Measurements from ENCODE around the gene SLC2A13. TPM values are rescaled to one million over a fixed set of nuclear protein-coding genes. Genes with fewer than 3 reads are reported as not detected.

The SLC2A13 gene
- total RNA-seq, 1 experiment from 2014 or later: 7.0 TPM

GRCh38 chr12:39772821-39773259 lies 333.0 kb downstream of the SLC2A13 start:
- H3K36me3 Mint-ChIP-seq (ENCODE audit: insufficient read depth in 1 of 3, low read depth in 3 of 3): peaks cover under 1 to 4% (median 2%) of the 10 kb centered on the region in 3 experiments; a peak in 3 of 7 replicates
- Histone ChIP-seq H2BK5ac (ENCODE audit: insufficient read length, low read length) (no peak overlapping the region), H4K8ac (replicated peaks; ENCODE audit: insufficient read length, low read depth, low read length) (no peak overlapping the region), H2BK120ac (ENCODE audit: low read depth, low read length, poor library complexity, severe bottlenecking) (no peak overlapping the region), H3K9ac (ENCODE audit: extremely low read depth, insufficient read length, low read length) (no peak overlapping the region), H3K56ac (ENCODE audit: insufficient read length, low read depth, low read length) (no peak overlapping the region), H3K9me3 (ENCODE audit: control insufficient read depth, low read depth, low read length) (no peaks in the 10 kb centered on the region), H3K79me2 (ENCODE audit: insufficient read depth, low read length) (no peaks in the 10 kb centered on the region), H2BK15ac (ENCODE audit: low read depth, low read length) (no peak overlapping the region), H2BK12ac (ENCODE audit: insufficient read length, low read depth, low read length) (no peak overlapping the region), H3K27ac (ENCODE audit: insufficient read length, low read depth, low read length) (no peak overlapping the region), H3K18ac (ENCODE audit: insufficient read length, low read depth, low read length) (no peak overlapping the region), H3K27me3 (ENCODE audit: insufficient read depth, low read length) (no peaks in the 10 kb centered on the region), H3K4me2 (ENCODE audit: insufficient read depth, insufficient read length, low read length) (no peak overlapping the region), H4K20me1 (ENCODE audit: control insufficient read depth, insufficient read depth, insufficient read length) (no peaks in the 10 kb centered on the region), H3K4ac (ENCODE audit: low read depth, low read length) (no peak overlapping the region), H4K91ac (ENCODE audit: insufficient read length, low read depth, low read length) (no peak overlapping the region), H2AK5ac (ENCODE audit: insufficient read length, low read length) (no peak overlapping the region), H3K79me1 (ENCODE audit: insufficient read depth, low read depth, low read length, poor library complexity, severe bottlenecking) (no peaks in the 10 kb centered on the region), H3K23me2 (ENCODE audit: insufficient read length, low read depth, low read length, poor library complexity, severe bottlenecking) (no peaks in the 10 kb centered on the region), H2AFZ (ENCODE audit: low read length) (no peak overlapping the region), H3K14ac (ENCODE audit: insufficient read depth, low read length) (no peak overlapping the region), H4K5ac (ENCODE audit: insufficient read length, low read depth, low read length) (no peak overlapping the region), H3K23ac (ENCODE audit: insufficient read length, low read depth, low read length) (no peak overlapping the region), H3T11ph (ENCODE audit: low read length) (no peak overlapping the region), H3K4me1 (ENCODE audit: insufficient read depth, low read length) (no peaks in the 10 kb centered on the region), H2BK20ac (ENCODE audit: low read depth, low read length, poor library complexity, severe bottlenecking) (no peak overlapping the region)
- WGBS (ENCODE audit: extremely low coverage, insufficient read length, low lambda C conversion rate): no CpG with 5 or more reads among the region's 3 CpGs
- DNase-seq: no peak
- H3K27me3 Mint-ChIP-seq (ENCODE audit: low read depth): no peaks in the 10 kb centered on the region
- H3K27ac Mint-ChIP-seq: no peak overlapping the region
- H3K9me3 Mint-ChIP-seq: peaks cover under 1 to 2% of the 10 kb centered on the region in 2 experiments; a peak in 1 of 5 replicates
- H3K4me1 Mint-ChIP-seq: no peaks in the 10 kb centered on the region
- TF ChIP-seq, protein P1, sequence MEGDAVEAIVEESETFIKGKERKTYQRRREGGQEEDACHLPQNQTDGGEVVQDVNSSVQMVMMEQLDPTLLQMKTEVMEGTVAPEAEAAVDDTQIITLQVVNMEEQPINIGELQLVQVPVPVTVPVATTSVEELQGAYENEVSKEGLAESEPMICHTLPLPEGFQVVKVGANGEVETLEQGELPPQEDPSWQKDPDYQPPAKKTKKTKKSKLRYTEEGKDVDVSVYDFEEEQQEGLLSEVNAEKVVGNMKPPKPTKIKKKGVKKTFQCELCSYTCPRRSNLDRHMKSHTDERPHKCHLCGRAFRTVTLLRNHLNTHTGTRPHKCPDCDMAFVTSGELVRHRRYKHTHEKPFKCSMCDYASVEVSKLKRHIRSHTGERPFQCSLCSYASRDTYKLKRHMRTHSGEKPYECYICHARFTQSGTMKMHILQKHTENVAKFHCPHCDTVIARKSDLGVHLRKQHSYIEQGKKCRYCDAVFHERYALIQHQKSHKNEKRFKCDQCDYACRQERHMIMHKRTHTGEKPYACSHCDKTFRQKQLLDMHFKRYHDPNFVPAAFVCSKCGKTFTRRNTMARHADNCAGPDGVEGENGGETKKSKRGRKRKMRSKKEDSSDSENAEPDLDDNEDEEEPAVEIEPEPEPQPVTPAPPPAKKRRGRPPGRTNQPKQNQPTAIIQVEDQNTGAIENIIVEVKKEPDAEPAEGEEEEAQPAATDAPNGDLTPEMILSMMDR (conservative IDR thresholded peaks at IDR 0.05): no peak
- H3K4me3 Mint-ChIP-seq: no peak overlapping the region
